Measurements from ENCODE around the gene GAS6.

Gene GAS6

GRCh38 chr13:113842336-113843062 lies 21.4 kb downstream of the GAS6 start:
- peaks cover under 1% of the 10 kb centered on the region; the same call in 1 of the 2 replicates for H3K4me1 ChIP-seq (ENCODE audit: control insufficient read depth, insufficient read depth, low read length)
- no peak overlapping the region for H3K27ac ChIP-seq (ENCODE audit: extremely low read depth, low read depth, low read length)
- no peaks in the 10 kb centered on the region for H3K9me3 ChIP-seq (ENCODE audit: control insufficient read depth, insufficient read depth, low read depth, low read length)
- no peak overlapping the region for H3K4me3 ChIP-seq (ENCODE audit: low read depth, low read length)
- CTCF ChIA-PET, result no interaction called here
- H3K36me3 ChIP-seq (ENCODE audit: control insufficient read depth in 2 of 2, insufficient read depth in 1 of 2, low read length in 2 of 2), result peaks cover 0 to 3% of the 10 kb centered on the region in 2 experiments; a peak in 1 of 3 replicates
- POLR2A ChIA-PET, result no interaction called here
- no peak for TF ChIP-seq ZNF146 (tag by site-specific recombination; IDR thresholded peaks at IDR 0.05)
- no peak for TF ChIP-seq ZNF23 (tag by site-specific recombination; IDR thresholded peaks at IDR 0.05; ENCODE audit: borderline replicate concordance)
- no peak for TF ChIP-seq GLI2 (tag by site-specific recombination; IDR thresholded peaks at IDR 0.05; ENCODE audit: borderline replicate concordance, low read depth)
- no peak for TF ChIP-seq ZNF121 (tag by site-specific recombination; IDR thresholded peaks at IDR 0.05)
- no peak for TF ChIP-seq ZNF366 (tag by site-specific recombination; conservative IDR thresholded peaks at IDR 0.05)
- no peak for TF ChIP-seq ZNF132 (tag by site-specific recombination; IDR thresholded peaks at IDR 0.05; ENCODE audit: borderline replicate concordance)
- no peak for TF ChIP-seq REPIN1 (tag by site-specific recombination; IDR thresholded peaks at IDR 0.05; ENCODE audit: low read depth)
- no peak for TF ChIP-seq ZSCAN4 (tag by site-specific recombination; IDR thresholded peaks at IDR 0.05)
- no peak for TF ChIP-seq ZNF76 (tag by site-specific recombination; IDR thresholded peaks at IDR 0.05; ENCODE audit: borderline replicate concordance, low read depth)
- TF ChIP-seq MYNN (tag by site-specific recombination; IDR thresholded peaks at IDR 0.05; ENCODE audit: borderline replicate concordance), result no peak
- no peak for TF ChIP-seq MZF1 (tag by site-specific recombination; IDR thresholded peaks at IDR 0.05; ENCODE audit: borderline replicate concordance)
- no peak for TF ChIP-seq ZNF138 (tag by site-specific recombination; IDR thresholded peaks at IDR 0.05; ENCODE audit: borderline replicate concordance)
- TF ChIP-seq GLIS2 (tag by site-specific recombination; IDR thresholded peaks at IDR 0.05), result no peak
- no peak for TF ChIP-seq ZNF19 (tag by site-specific recombination; IDR thresholded peaks at IDR 0.05; ENCODE audit: low read depth)
- no peak for TF ChIP-seq ZNF433 (tag by site-specific recombination; IDR thresholded peaks at IDR 0.05; ENCODE audit: low read depth)

DNA sequence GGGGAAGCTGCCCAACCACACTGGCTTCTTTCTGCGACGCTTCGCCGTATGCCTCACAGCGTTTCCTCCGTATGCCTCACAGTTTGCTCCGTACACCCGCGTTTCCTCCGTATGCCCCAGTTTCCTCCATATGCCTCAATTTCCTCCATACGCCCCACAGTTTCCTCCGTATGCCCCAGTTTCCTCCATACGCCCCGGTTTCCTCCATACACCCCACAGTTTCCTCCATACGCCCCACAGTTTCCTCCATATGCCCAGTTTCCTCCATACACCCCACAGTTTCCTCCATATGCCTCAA lies 22.6 kb downstream of the GAS6 start:
- H3K4me1 ChIP-seq (ENCODE audit: control insufficient read depth, insufficient read depth, low read length), result peaks cover 7% of the 10 kb centered on the region
- H3K9me3 ChIP-seq (ENCODE audit: control insufficient read depth, insufficient read depth, low read depth, low read length), result no peaks in the 10 kb centered on the region
- ChIA-PET CTCF (interaction anchor here (0.7 kb wide), 1 partner anchor 117 kb away, joined by 3 read pairs; no protein-coding TSS in a partner anchor), POLR2A (no interaction called here)
- TF ChIP-seq ZBTB21 (tag by site-specific recombination; IDR thresholded peaks at IDR 0.05), result no peak
- TF ChIP-seq ZNF629 (tag by site-specific recombination; IDR thresholded peaks at IDR 0.05), result no peak
- TF ChIP-seq ZNF664 (tag by site-specific recombination; IDR thresholded peaks at IDR 0.05), result no peak
- no peak for TF ChIP-seq ZNF24 (tag by site-specific recombination; IDR thresholded peaks at IDR 0.05)
- TF ChIP-seq ZNF362 (tag by site-specific recombination; IDR thresholded peaks at IDR 0.05), result no peak
- no peak for TF ChIP-seq ZIC2 (tag by site-specific recombination; IDR thresholded peaks at IDR 0.05)
- no peak for TF ChIP-seq HOXD13 (CRISPR knock-in tag; IDR thresholded peaks at IDR 0.05; ENCODE audit: borderline replicate concordance)
- no peak for TF ChIP-seq BCL11A (tag by site-specific recombination; IDR thresholded peaks at IDR 0.05; ENCODE audit: low read depth)
- TF ChIP-seq ZNF404 (tag by site-specific recombination; IDR thresholded peaks at IDR 0.05), result no peak
- TF ChIP-seq ZNF514 (tag by site-specific recombination; IDR thresholded peaks at IDR 0.05), result no peak
- no peak for TF ChIP-seq HOXA7 (CRISPR knock-in tag; IDR thresholded peaks at IDR 0.05; ENCODE audit: borderline replicate concordance)
- no peak for TF ChIP-seq ZNF423 (tag by site-specific recombination; IDR thresholded peaks at IDR 0.05)
- no peak for TF ChIP-seq ZNF140 (tag by site-specific recombination; IDR thresholded peaks at IDR 0.05)
- H3K4me3 ChIP-seq (ENCODE audit: low read depth, low read length), result no peak overlapping the region
- H3K27ac ChIP-seq (ENCODE audit: extremely low read depth, low read depth, low read length), result no peak overlapping the region
- H3K36me3 ChIP-seq (ENCODE audit: control insufficient read depth in 2 of 2, insufficient read depth in 1 of 2, low read length in 2 of 2), result peaks cover 0 to 3% of the 10 kb centered on the region in 2 experiments; a peak in 1 of 3 replicates

Data from HEK293 (cell line).